Spleen (tissue), 11 donors: Measurements from ENCODE around the gene TRAM2. TPM values are rescaled to one million over a fixed set of nuclear protein-coding genes. Genes with fewer than 3 reads are reported as not detected.

Source experiments
- DNase-seq: peaks from one replicate; pipeline ENCODE4 v3.0.0-alpha.2; 2020
- H3K27ac ChIP-seq, 8 donors: fragments of 200-600 bp; sonication (generic) in 7 of 8; 1 replicate in 4 of 8; 2 replicates in 4 of 8; pipeline versions ENCODE4 v1.5.0 to v1.8.0; 2016 to 2021; ENCODE audit warnings: inconsistent platforms in 4 of 8, mild to moderate bottlenecking in 4 of 8, moderate library complexity in 1 of 8
- H3K27me3 ChIP-seq, 7 donors: fragments of 200-600 bp; sonication (generic) in 6 of 7; replicated peaks in 1 of 7; 1 replicate in 4 of 7; 2 replicates in 3 of 7; pipeline versions ENCODE4 v1.5.0 to v1.8.0; 2016 to 2021; ENCODE audit warnings: inconsistent platforms in 3 of 7, mild to moderate bottlenecking in 1 of 7
- H3K36me3 ChIP-seq, 6 donors: fragments of 200-600 bp; sonication (generic) in 5 of 6; 1 replicate in 4 of 6; 2 replicates in 2 of 6; pipeline versions ENCODE4 v1.5.0 to v1.8.0; 2016 to 2021; ENCODE audit warnings: inconsistent platforms in 2 of 6
- H3K4me1 ChIP-seq, 6 donors: fragments of 200-600 bp; sonication (generic) in 5 of 6; 1 replicate in 3 of 6; 2 replicates in 3 of 6; pipeline versions ENCODE4 v1.5.0 to v1.8.0; 2016 to 2021; ENCODE audit warnings: inconsistent platforms in 3 of 6
- H3K4me3 ChIP-seq, 8 donors: fragments of 200-600 bp; sonication (generic) in 7 of 8; 1 replicate in 4 of 8; 2 replicates in 4 of 8; pipeline versions ENCODE4 v1.5.0 to v1.8.0; 2016 to 2021; ENCODE audit warnings: inconsistent platforms in 4 of 8, mild to moderate bottlenecking in 4 of 8, moderate library complexity in 2 of 8
- H3K9me3 ChIP-seq, 8 donors: fragments of 200-600 bp; sonication (generic) in 7 of 8; 1 replicate in 4 of 8; 2 replicates in 4 of 8; pipeline versions ENCODE4 v1.5.0 to v1.8.0; 2016 to 2021; ENCODE audit warnings: inconsistent platforms in 4 of 8
- POLR2A ChIP-seq, 3 donors: fragments of 450-650 bp; IDR thresholded peaks; one replicate each; pipeline ENCODE4 v1.5.1; 2017; ENCODE audit warnings: antibody characterized with exemption in 3 of 3, mild to moderate bottlenecking in 1 of 3
- POLR2AphosphoS5 ChIP-seq, 3 donors: sonication (generic); formaldehyde crosslinking; IDR thresholded peaks; one replicate each; pipeline ENCODE4 v1.5.1; 2017; ENCODE audit warnings: antibody characterized with exemption in 3 of 3
- WGBS, 5 donors: extraction: QIAGEN DNeasy Blood & Tissue Kit in 3 of 5; methylation state at CpG; one replicate each; pipeline versions ENCODE4 v1.1.5 to v1.1.7; 2013 to 2018; 5-methylcytosine and 5-hydroxymethylcytosine counted together
- intact Hi-C: fragments of 100-400 bp; cut with DNase I; formaldehyde crosslinking; loops from one replicate; pipeline ENCODE4 v1.15.0; 2023; ENCODE audit warnings: low total_unique reads
- polyA plus RNA-seq, 3 donors: library from polyadenylated mRNA; stranded (reverse); fragments of 200-250 nt; gene quantifications; one replicate each; pipeline ENCODE4 v1.2.1, GENCODE V29; 2013
- total RNA-seq, 7 donors: library from RNA; depleted of rRNA in 3 of 7; stranded (reverse); fragments of >200 nt in 3 of 7; fragmentation: NEBNext Ultra II Directional in 4 of 7; extraction: Animal tissue kit (Norgen Biotek cat#: 25700) in 4 of 7; gene quantifications; one replicate each; pipeline versions ENCODE4 v1.1.0 to v1.2.1, GENCODE V29; 2016 to 2021
- TF ChIP-seq, protein P1 (sequence below), 11 experiments: fragments of 200-600 bp in 7 of 11; fragments of 450-650 bp in 4 of 11; sonication (generic) in 4 of 11; IDR thresholded peaks in 8 of 11; conservative IDR thresholded peaks in 3 of 11; 1 replicate in 7 of 11; 2 replicates in 4 of 11; pipeline versions ENCODE4 v1.4.0 to v1.8.0; 2016 to 2021; ENCODE audit warnings: antibody characterized with exemption in 11 of 11, inconsistent platforms in 4 of 11, mild to moderate bottlenecking in 1 of 11
- donor health status: healthy with polysubstance abuse.
- donor health status: DM: no; HTN: no; CAD: no; lungs with moderate emphysema.
- donor health status: DM: no; HTN: no; CAD: no.
- donor health status: Bipolar disorder and iron deficiency.
- donor health status: healthy.
- donor health status: DM: no; HTN: no; CAD: no.
- donor health status: DM: yes; HTN: yes; CAD: no.

TRAM2 gene
- total and polyA plus RNA-seq, 10 donors, result 1.8 to 47.7 (median 32.3) TPM

GRCh38 chr6:52524918-52525317 is 51.9 kb downstream of the TRAM2 start:
- Histone ChIP-seq H3K36me3 (peaks cover 0 to 30% (median 0%) of the 10 kb centered on the region in 6 donors), H3K27ac (no peak overlapping the region), H3K9me3 (no peaks in the 10 kb centered on the region), H3K27me3 (no peaks in the 10 kb centered on the region), H3K4me1 (peaks cover 0 to 28% (median 20%) of the 10 kb centered on the region in 6 donors), H3K4me3 (no peak overlapping the region)
- TF ChIP-seq, protein P1, sequence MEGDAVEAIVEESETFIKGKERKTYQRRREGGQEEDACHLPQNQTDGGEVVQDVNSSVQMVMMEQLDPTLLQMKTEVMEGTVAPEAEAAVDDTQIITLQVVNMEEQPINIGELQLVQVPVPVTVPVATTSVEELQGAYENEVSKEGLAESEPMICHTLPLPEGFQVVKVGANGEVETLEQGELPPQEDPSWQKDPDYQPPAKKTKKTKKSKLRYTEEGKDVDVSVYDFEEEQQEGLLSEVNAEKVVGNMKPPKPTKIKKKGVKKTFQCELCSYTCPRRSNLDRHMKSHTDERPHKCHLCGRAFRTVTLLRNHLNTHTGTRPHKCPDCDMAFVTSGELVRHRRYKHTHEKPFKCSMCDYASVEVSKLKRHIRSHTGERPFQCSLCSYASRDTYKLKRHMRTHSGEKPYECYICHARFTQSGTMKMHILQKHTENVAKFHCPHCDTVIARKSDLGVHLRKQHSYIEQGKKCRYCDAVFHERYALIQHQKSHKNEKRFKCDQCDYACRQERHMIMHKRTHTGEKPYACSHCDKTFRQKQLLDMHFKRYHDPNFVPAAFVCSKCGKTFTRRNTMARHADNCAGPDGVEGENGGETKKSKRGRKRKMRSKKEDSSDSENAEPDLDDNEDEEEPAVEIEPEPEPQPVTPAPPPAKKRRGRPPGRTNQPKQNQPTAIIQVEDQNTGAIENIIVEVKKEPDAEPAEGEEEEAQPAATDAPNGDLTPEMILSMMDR (IDR thresholded peaks at IDR 0.05 in 8 of 11, conservative IDR thresholded peaks at IDR 0.05 in 3 of 11), result no peak
- TF ChIP-seq POLR2AphosphoS5 (IDR thresholded peaks at IDR 0.05) (no peak), POLR2A (IDR thresholded peaks at IDR 0.05) (no peak)
- 94 to 100% (median 98%) methylated on average over 4 of the region's 4 CpGs for WGBS, 5 donors
- no peak for DNase-seq
- intact Hi-C loops, result no loop called here

GRCh38 chr6:52523378-52524142 is 53.3 kb downstream of the TRAM2 start:
- Histone ChIP-seq H3K4me3 (no peak overlapping the region), H3K9me3 (no peaks in the 10 kb centered on the region), H3K36me3 (peaks cover 0 to 27% (median 2%) of the 10 kb centered on the region in 6 donors), H3K27ac (no peak overlapping the region), H3K27me3 (no peaks in the 10 kb centered on the region), H3K4me1 (peaks cover 0 to 31% (median 20%) of the 10 kb centered on the region in 6 donors)
- intact Hi-C loops, result no loop called here
- no peak for TF ChIP-seq POLR2AphosphoS5 (IDR thresholded peaks at IDR 0.05)
- TF ChIP-seq POLR2A (IDR thresholded peaks at IDR 0.05), result no peak
- TF ChIP-seq, protein P1 (IDR thresholded peaks at IDR 0.05 in 8 of 11, conservative IDR thresholded peaks at IDR 0.05 in 3 of 11), result no peak
- no peak for DNase-seq
- WGBS, 5 donors, result 77 to 86% (median 85%) methylated on average over 6 of the region's 6 CpGs

GRCh38 chr6:52522655-52523054 is 54.2 kb downstream of the TRAM2 start:
- intact Hi-C loops, result no loop called here

More at GRCh38 chr6:52522655-52523054, 54.2 kb downstream of the TRAM2 start:
- no peak for DNase-seq
- TF ChIP-seq POLR2A (IDR thresholded peaks at IDR 0.05) (no peak), POLR2AphosphoS5 (IDR thresholded peaks at IDR 0.05) (no peak)
- TF ChIP-seq, protein P1 (IDR thresholded peaks at IDR 0.05 in 8 of 11, conservative IDR thresholded peaks at IDR 0.05 in 3 of 11), result no peak
- Histone ChIP-seq H3K9me3 (no peaks in the 10 kb centered on the region), H3K36me3 (peaks cover 0 to 28% (median 2%) of the 10 kb centered on the region in 6 donors), H3K27ac (peak overlapping the region in 2 of 8 donors; percentile 2 to 12), H3K27me3 (no peaks in the 10 kb centered on the region), H3K4me1 (peaks cover 0 to 40% (median 20%) of the 10 kb centered on the region in 6 donors), H3K4me3 (no peak overlapping the region)
- 60 to 75% (median 67%) methylated on average over 3 of the region's 3 CpGs for WGBS, 5 donors
